ENCODE measurements around the gene INHA.

DNA sequence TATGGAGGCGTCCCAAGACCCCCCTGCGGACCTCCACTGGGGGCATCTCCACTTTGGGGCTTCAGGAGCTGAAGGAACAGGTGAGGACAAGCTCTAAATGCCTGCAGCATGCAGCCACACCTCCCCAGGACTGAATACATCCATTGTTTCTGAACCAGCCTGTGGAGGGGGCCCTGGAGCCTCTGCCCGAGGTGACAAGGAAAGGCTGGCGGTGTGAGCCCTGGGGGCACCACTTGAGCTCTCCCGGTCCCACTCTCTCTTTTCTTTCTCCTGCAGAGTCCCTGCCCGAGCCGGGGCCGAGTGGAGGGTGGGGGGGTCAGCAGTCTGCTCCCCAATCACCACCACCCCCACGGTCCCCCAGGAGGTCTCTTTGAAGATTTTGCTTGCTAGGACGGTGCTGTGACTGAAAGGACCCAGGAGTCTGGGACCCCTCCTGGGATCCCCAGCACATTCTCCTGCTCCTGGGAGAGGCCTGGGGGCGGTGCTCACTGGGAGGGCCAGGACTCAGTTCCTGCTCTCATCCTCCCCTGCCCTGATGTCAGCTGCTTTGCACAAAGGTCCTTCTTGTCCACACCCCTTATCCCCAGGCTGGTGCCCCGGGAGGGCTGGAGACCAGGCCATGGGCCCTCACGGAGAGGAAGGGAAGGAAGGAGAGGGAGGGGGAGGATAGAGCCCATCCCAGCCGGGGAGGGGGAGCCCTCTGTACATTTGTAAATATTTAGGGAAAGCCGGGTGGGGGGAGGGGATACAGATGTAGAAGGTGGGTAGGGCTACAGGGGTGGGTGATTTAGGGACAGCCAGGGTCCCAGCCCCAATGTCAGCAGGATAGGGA lies 34.2 kb upstream of the INHA start:
- TF ChIP-seq POLR2A (IDR thresholded peaks at IDR 0.05; ENCODE audit: low read length) (no peak), GATA1 (IDR thresholded peaks at IDR 0.05; ENCODE audit: low read depth, low read length) (no peak)
